BJ (cell line): Measurements from ENCODE around the gene LRFN4. TPM values are rescaled to one million over a fixed set of nuclear protein-coding genes. Genes with fewer than 3 reads are reported as not detected.

Experiments used
- CTCF ChIA-PET: fragments of 350-600 bp; formaldehyde crosslinking; extraction: SDS; loops from one replicate; lab custom pipeline; 2021; ENCODE audit warnings: antibody characterized with exemption, inconsistent platforms; lab: Yijun Ruan, JAX
- POLR2A ChIA-PET: fragments of 300-600 bp; sonication (Branson Sonifier 250); formaldehyde crosslinking; extraction: SDS; loops from one replicate; lab custom pipeline; 2021; ENCODE audit warnings: antibody characterized with exemption; lab: Charles Lee
- DNase-seq: peaks from one replicate; pipeline ENCODE4 v3.0.0-alpha.2; 2011; ENCODE audit warnings: low read depth
- H3K27me3 ChIP-seq: 2 replicates; pipeline ENCODE4 v1.6.0; 2011; ENCODE audit warnings: low read length; ENCODE audit not compliant: control insufficient read depth, insufficient read depth
- H3K36me3 ChIP-seq: 2 replicates; pipeline ENCODE4 v1.5.1; 2011; ENCODE audit warnings: low read length; ENCODE audit not compliant: control insufficient read depth, insufficient read depth
- H3K4me3 ChIP-seq: 2 replicates; pipeline ENCODE4 v1.5.1; 2011; ENCODE audit warnings: low read depth, mild to moderate bottlenecking, control low read depth, low read length
- CTCF ChIP-seq: IDR thresholded peaks from 2 replicates; pipeline ENCODE4 v1.5.1; 2011; ENCODE audit warnings: low read depth, mild to moderate bottlenecking, control low read depth, inconsistent platforms, low read length, moderate library complexity; ENCODE audit not compliant: insufficient read depth
- polyA plus RNA-seq: library from polyadenylated mRNA; depleted of rRNA; stranded (reverse); fragments of >200 nt; gene quantifications from 2 replicates; pipeline ENCODE4 v1.2.3, GENCODE V29; 2011

LRFN4 gene
- polyA plus RNA-seq, 1 experiment = 15.8 TPM

GRCh38 chr11:66892911-66893310, 36.0 kb downstream of the LRFN4 start:
- Histone ChIP-seq H3K36me3 (no peaks in the 10 kb centered on the region), H3K4me3 (no peak overlapping the region), H3K27me3 (no peaks in the 10 kb centered on the region)
- TF ChIP-seq CTCF = no peak
- CTCF ChIA-PET = interaction anchor here (0.7 to 2.5 kb wide), 2 partner anchors 15 to 83 kb away, joined by 3 to 7 read pairs; partner anchors contain the start of gene C11orf86
- DNase-seq = no peak
- POLR2A ChIA-PET = no interaction called here

GRCh38 chr11:66894141-66894540, 37.3 kb downstream of the LRFN4 start:
- POLR2A ChIA-PET = no interaction called here
- Histone ChIP-seq H3K36me3 (no peaks in the 10 kb centered on the region), H3K4me3 (no peak overlapping the region), H3K27me3 (no peaks in the 10 kb centered on the region)
- TF ChIP-seq CTCF = no peak
- CTCF ChIA-PET = interaction anchor here (2.5 kb wide), 1 partner anchor 16 kb away, joined by 7 read pairs; no protein-coding TSS in a partner anchor
- no peak for DNase-seq

DNA sequence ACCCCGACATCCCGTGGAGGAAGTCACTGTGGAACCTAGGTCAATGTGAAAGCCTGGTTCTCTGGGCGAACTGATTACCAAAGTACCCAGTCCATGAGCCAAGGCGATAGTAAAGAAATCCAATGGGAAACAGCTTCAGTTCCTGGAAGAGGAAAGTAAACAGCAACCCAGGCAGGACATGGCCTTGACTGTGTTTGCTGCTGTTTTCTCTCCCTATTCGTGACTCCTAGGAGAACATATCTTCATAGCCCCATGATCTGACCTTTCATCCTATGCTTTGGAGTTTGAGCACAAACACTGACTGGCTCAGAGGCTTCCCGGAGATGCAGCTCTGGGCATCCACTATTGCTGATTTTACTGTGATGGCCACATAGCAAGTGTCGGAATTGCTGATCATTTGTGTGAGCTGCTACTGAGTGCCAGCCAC, 45.1 kb downstream of the LRFN4 start:
- CTCF ChIA-PET = interaction anchor here (0.8 kb wide), 1 partner anchor 19 kb away, joined by 3 read pairs; no protein-coding TSS in a partner anchor
- peaks cover 2% of the 10 kb centered on the region; the same call in 1 of the 2 replicates for H3K36me3 ChIP-seq
- H3K27me3 ChIP-seq = no peaks in the 10 kb centered on the region
- TF ChIP-seq CTCF = no peak
- H3K4me3 ChIP-seq = no peak overlapping the region
- DNase-seq = no peak
- POLR2A ChIA-PET = no interaction called here

DNA sequence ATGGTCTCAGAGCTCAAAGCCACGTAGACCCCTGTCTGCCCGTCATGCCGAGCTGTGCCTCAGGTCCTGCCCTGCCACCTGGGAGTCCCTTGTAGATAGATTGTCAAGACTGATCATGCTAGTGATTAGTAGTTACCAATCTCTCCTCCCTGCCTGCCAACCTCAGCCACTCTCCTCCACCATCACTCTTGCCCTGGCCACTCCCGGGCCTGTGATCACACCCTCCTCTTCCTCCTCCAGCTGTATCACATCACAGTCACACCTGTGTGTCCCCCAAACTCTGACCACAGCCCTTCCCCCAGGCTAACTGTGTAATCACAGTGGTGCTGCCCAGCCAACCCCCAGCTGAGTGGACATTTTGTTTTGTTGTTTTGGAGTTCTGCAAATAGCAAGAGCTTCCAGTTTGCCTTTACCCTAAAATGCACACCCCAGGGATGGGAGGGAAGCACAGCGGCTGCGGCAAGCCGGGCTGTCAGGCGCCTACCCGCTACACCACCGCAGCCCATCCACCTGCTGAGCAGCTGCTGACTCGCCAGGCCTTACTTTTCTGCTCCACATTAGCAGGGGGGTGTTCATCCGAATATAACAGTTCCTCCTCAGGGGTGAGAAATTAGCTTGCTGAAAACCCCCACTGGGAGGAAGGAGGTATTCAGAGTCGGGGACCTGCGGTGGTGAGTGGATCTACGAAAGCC, 45.8 kb downstream of the LRFN4 start:
- peaks cover 2% of the 10 kb centered on the region; the same call in 1 of the 2 replicates for H3K36me3 ChIP-seq

More for the DNA sequence above, 45.8 kb downstream of the LRFN4 start:
- Histone ChIP-seq H3K27me3 (no peaks in the 10 kb centered on the region), H3K4me3 (no peak overlapping the region)
- CTCF ChIA-PET = interaction anchor here (0.7 to 1.7 kb wide), 3 partner anchors 11 to 19 kb away, joined by 3 to 4 read pairs (median 3); no protein-coding TSS in a partner anchor
- TF ChIP-seq CTCF = no peak
- POLR2A ChIA-PET = no interaction called here
- DNase-seq = no peak
